GM21717 (cell line): Measurements from ENCODE around the gene PAFAH1B2.
"Not testable (repeated sequence)": the region's sequence is repeated elsewhere in the genome, so short reads cannot be mapped to it uniquely, and the experiment has no call there.

Experiments
- ATAC-seq: cut with Tn5 transposase; IDR thresholded peaks from one replicate; pipeline ENCODE4 v1.9.1; 2021; ENCODE audit warnings: mild to moderate bottlenecking, moderate library complexity; ENCODE audit not compliant: unreplicated experiment

The PAFAH1B2 gene

GRCh38 chr11:117127171-117127901 lies 16.8 kb upstream of the PAFAH1B2 start:
- no peak for ATAC-seq

- ATAC-seq = no peak
These were observed 15.8 kb upstream of the PAFAH1B2 start for GRCh38 chr11:117128289-117128688.

GRCh38 chr11:117130396-117130795 lies 13.7 kb upstream of the PAFAH1B2 start:
- not testable (repeated sequence) for ATAC-seq

- no peak for ATAC-seq
These were observed 13.2 kb upstream of the PAFAH1B2 start for GRCh38 chr11:117130879-117131278.

- ATAC-seq = no peak
These were observed 9.7 kb upstream of the PAFAH1B2 start for GRCh38 chr11:117134431-117134830.

- ATAC-seq = not testable (repeated sequence)
These were observed 9.1 kb upstream of the PAFAH1B2 start for GRCh38 chr11:117134979-117135378.

- ATAC-seq = not testable (repeated sequence)
These were observed 6.6 kb upstream of the PAFAH1B2 start for GRCh38 chr11:117137223-117138086.

GRCh38 chr11:117143390-117143789 lies 697 bp upstream of the PAFAH1B2 start:
- ATAC-seq = peak; percentile 26

GRCh38 chr11:117144477-117145392 lies 648 bp downstream of the PAFAH1B2 start:
- peak; percentile 58 for ATAC-seq

- ATAC-seq = no peak
These were observed 1.3 kb downstream of the PAFAH1B2 start for GRCh38 chr11:117145393-117145761.

GRCh38 chr11:117146521-117146920 lies 2.4 kb downstream of the PAFAH1B2 start:
- no peak for ATAC-seq

GRCh38 chr11:117152066-117152465 lies 8.0 kb downstream of the PAFAH1B2 start:
- no peak for ATAC-seq

GRCh38 chr11:117154468-117154867 lies 10.4 kb downstream of the PAFAH1B2 start:
- no peak for ATAC-seq

- ATAC-seq = no peak
These were observed 13.4 kb downstream of the PAFAH1B2 start for GRCh38 chr11:117157507-117157906.

- no peak for ATAC-seq
These were observed 15.8 kb downstream of the PAFAH1B2 start for GRCh38 chr11:117159892-117160291.

GRCh38 chr11:117160826-117161225 lies 16.7 kb downstream of the PAFAH1B2 start:
- ATAC-seq = no peak

GRCh38 chr11:117166491-117166890 lies 22.4 kb downstream of the PAFAH1B2 start:
- no peak for ATAC-seq

GRCh38 chr11:117169736-117170135 lies 25.6 kb downstream of the PAFAH1B2 start:
- no peak for ATAC-seq

GRCh38 chr11:117170210-117170609 lies 26.1 kb downstream of the PAFAH1B2 start:
- no peak for ATAC-seq

GRCh38 chr11:117171007-117171403 lies 26.9 kb downstream of the PAFAH1B2 start:
- no peak for ATAC-seq
